GM19035 (cell line): ENCODE results near the gene QRICH1.
"Not testable (repeated sequence)": the region's sequence is repeated elsewhere in the genome, so short reads cannot be mapped to it uniquely, and the experiment has no call there.

ENCODE experiments used
- ATAC-seq: cut with Tn5 transposase; IDR thresholded peaks from one replicate; pipeline ENCODE4 v1.9.1; 2021; ENCODE audit not compliant: unreplicated experiment

Gene QRICH1

DNA sequence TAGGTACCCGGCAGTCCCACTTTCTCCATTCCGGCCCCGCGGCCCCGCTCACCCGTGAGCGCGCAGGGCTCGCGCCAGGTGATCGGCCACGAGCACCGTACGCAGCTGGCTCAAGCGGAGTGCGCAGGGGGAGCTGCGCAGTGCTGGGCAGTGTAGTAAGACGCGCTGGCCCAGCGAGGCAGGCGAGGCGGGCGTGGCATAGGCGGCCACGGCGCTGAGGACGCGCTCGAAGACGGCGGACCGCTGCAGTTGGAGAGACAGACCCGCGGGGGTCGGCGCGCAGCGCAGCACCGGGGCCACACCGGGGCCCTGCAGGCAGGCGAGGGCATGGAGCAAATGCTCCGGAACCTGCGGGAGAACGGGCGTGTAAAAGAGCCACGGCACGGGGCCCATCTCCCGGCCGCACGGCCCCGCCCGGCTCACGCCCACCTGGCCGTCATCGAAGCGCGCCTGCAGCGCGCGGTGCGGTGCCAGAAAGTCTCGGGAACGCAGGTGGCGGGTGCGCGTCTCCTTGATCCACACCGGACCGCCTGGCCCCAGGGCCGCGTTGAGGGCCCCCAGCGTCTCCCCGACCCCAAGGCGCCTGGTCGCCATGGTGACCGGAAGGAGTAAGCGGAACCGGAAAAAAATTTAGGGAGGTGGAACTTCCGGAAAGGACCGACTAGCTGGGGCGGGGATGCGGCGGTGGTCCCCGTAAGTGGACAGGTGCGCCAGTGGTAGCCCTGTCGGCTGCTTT is 75.7 kb downstream of the QRICH1 start, which contains the start of gene DALRD3:
DALRD3 (minus strand) TSS at position 610 of the 736 bp plus-strand sequence; CDS start at position 594, 16 bp downstream.
- no peak for ATAC-seq

DNA sequence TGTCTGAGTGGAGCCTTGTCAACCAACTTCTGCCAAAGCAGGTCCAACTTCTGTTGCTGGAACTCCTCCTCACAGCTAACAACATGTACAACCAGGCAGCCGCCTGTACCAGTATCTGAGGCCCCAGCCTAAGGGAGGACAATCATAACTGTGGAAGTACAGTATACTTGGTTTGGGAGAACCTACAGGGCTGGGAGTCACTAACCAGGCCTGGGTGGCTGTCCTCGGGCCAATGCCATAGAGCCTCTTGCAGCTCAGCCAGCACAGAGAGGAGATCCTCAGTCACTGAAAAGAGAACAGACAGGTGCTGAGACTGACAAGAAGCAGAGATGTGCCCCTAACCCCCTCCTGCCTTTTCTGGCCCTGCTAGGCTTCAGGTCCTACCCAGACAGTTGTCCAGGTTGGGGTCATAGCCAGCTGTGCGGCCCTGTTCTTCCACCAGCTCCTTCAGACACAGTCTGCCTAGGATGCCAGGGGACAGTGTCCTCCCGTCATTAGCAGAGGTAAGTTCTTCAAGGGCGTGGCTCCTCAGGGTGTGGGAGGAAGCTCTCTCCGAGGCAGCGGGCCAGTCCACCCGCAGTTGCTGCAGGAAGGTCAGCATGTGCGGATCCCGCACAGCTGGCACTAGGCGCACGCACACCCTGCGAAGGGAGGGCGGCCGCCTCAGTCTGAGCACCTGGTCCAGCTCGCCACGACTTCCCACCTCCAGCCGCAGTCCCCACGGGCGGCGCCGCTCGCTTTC is 76.5 kb downstream of the QRICH1 start:
- no peak for ATAC-seq

GRCh38 chr3:49016414-49017228 is 77.2 kb downstream of the QRICH1 start:
- no peak for ATAC-seq

DNA sequence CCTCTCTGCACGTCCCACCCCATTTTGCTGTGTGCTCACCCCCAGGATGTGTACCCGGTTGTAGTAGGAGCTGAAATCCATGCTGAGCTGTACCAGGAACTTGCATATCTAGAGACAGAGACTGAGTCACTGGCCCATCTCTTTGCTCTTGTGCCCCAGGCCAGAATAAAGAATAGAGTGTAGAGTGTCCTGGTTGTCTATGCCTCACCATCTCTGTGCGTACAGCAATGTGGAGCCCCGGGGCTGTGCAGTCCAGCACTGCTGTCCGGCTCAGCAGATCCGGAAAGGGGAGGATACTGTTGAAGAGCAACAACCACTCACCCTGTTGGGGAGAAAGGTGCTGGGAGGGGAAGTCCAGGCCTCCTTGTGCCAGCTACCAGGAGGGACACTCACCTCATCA is 78.1 kb downstream of the QRICH1 start:
- no peak for ATAC-seq

- ATAC-seq, result no peak
Measured at GRCh38 chr3:49015072-49015471, 78.8 kb downstream of the QRICH1 start.

DNA sequence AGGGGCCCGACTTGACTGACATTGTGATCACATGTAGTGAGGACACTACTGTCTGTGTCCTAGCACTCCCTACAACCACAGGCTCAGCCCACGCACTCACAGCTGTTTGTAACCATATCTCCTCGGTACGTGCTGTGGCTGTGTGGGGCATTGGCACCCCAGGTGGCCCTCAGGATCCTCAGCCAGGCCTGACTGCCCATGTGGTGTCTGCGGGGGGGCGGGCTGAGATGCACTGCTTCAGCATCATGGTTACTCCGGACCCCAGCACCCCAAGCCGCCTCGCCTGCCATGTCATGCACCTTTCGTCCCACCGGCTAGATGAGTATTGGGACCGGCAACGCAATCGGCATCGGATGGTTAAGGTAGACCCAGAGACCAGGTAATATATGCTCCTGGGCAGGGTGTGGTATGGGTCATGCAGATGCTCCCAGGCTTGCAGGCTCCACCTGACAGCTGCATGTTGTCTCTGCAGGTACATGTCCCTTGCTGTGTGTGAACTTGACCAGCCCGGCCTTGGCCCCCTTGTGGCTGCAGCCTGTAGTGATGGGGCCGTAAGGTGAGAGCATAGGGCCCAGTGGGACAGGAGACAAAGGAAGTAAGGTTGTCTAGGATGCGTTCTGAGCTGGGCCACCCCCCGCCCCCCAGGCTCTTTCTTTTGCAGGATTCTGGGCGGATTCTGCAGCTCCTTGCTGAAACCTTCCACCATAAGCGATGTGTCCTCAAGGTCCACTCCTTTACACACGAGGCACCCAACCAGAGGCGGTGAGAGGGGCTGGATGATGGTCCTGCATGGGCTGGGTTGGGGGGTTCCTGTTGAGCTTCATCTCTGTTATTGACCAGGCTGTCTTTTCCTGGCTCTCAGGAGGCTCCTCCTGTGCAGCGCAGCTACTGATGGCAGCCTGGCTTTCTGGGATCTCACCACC is 79.9 kb downstream of the QRICH1 start:
- ATAC-seq, result no peak

DNA sequence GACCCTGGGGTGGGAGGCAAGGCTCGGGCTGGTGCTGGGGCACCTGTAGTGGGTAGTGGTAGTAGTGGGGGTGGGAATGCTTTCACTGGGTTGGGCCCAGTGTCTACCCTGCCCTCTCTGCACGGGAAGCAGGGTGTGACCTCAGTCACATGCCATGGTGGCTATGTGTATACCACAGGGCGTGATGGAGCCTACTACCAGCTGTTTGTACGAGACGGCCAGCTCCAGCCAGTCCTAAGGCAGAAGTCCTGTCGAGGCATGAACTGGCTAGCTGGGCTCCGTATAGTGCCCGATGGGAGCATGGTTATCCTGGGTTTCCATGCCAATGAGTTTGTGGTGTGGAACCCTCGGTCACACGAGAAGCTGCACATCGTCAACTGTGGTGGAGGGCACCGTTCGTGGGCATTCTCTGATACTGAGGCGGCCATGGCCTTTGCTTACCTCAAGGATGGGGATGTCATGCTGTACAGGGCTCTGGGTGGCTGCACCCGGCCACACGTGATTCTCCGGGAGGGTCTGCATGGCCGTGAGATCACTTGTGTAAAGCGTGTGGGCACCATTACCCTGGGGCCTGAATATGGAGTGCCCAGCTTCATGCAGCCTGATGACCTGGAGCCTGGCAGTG is 80.6 kb downstream of the QRICH1 start:
- ATAC-seq, result no peak

DNA sequence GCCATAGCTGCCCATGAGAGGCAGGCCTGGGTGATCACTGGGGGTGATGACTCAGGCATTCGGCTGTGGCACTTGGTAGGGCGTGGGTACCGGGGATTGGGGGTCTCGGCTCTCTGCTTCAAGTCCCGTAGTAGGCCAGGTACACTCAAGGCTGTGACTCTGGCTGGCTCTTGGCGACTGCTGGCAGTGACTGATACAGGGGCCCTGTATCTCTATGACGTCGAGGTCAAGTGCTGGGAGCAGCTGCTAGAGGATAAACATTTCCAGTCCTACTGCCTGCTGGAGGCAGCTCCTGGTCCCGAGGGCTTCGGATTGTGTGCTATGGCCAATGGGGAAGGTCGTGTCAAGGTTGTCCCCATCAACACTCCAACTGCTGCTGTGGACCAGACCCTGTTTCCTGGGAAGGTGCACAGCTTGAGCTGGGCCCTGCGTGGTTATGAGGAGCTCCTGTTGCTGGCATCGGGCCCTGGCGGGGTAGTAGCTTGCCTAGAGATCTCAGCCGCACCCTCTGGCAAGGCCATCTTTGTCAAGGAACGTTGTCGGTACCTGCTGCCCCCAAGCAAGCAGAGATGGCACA is 81.3 kb downstream of the QRICH1 start:
- no peak for ATAC-seq

GRCh38 chr3:49009396-49009795 is 84.5 kb downstream of the QRICH1 start:
- ATAC-seq, result no peak

DNA sequence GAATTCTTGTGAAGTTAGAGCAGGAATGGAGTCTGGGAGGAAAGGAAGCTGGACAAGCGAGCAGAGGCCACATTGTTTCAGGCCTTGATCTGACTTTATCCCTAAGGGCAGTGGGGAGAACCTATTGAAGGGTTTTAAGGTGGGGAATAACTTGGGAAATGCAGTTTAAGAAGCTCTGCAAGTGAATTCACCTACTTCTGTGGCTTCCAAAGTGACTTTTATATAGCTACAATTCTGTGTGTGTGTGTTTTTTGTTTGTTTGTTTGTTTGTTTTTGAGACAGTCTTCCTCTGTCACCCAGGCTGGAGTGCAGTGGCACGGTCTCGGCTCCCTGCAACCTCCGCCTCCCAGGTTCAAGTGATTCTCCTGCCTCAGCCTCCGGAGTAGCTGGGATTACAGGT is 85.2 kb downstream of the QRICH1 start:
- ATAC-seq, result not testable (repeated sequence)

- peak; percentile 43 for ATAC-seq
Measured at GRCh38 chr3:49007771-49008528, 85.9 kb downstream of the QRICH1 start.

DNA sequence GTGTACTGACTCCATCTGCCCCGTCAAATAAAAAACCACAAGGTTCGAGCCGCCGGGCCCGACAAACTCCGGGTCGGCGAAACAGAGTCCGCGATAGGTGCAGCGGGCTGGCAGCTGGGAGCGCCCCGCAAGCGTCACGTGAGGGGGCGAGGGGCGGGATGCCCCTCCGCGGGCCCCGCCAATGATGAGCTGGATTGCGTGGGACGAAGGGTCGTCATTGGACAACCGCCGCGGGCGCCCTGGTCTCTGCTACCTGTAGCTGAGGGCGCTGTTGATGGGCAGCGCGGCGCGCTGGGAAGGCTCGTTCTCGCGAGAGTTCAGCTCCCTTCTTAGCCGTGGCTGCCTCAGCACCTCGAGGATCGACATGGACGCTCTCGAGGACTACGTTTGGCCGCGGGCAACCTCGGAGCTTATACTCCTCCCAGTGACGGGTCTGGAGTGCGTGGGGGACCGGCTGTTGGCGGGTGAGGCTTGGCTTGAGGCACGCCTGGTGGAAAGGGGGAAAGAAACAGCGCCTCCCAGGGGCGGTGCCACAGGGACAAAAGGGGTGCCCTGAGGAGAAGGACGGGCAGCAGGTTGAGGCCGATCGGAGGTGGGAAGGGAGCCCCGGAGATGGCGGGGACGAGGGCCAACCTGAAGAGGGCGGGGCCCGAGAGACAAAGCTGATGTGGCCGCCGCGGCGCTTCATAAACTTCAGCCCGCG is 86.7 kb downstream of the QRICH1 start, which contains the start of gene WDR6:
WDR6 (plus strand) TSS at position 324 of the 703 bp plus-strand sequence; CDS start at position 365, 41 bp downstream.
- ATAC-seq, result peak; percentile 89

- ATAC-seq, result peak; percentile 1
Measured at GRCh38 chr3:49006408-49007067, 87.3 kb downstream of the QRICH1 start.

DNA sequence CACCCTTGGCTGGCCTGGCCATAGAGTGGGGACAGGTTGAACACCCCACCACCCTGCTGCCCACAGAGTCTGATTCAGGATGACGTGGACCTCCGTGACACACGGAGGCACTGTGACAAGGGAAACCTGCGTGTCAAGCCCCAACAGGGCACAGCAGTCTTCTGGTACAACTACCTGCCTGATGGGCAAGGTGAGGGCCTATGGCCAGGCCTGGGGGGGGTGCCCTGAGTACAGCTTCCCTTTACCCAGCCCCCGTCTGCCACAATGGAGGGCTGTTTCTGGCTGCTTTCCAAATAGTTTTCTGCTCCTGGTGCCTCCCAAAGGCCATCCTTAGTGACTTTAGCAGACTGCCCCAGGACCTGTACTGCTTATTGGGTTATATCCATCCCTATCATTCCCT is 87.9 kb downstream of the QRICH1 start:
- ATAC-seq, result no peak

GRCh38 chr3:49005303-49005680 is 88.6 kb downstream of the QRICH1 start:
- ATAC-seq, result no peak

GRCh38 chr3:49004352-49005302 is 89.2 kb downstream of the QRICH1 start:
- ATAC-seq, result no peak

- no peak for ATAC-seq
Measured at GRCh38 chr3:49001155-49001554, 92.7 kb downstream of the QRICH1 start.
